SK-N-SH (cell line): ENCODE data around the gene PLB1. TPM values are rescaled to one million over a fixed set of nuclear protein-coding genes. Genes with fewer than 3 reads are reported as not detected.

Source experiments
- CTCF ChIA-PET: fragments of 300-600, 350-600 bp; formaldehyde crosslinking; extraction: SDS; loops from one replicate; lab custom pipeline; 2021; lab: Yijun Ruan, JAX
- POLR2A ChIA-PET: fragments of 350-600 bp; sonication (Branson Sonifier 250); formaldehyde crosslinking; extraction: SDS; loops from one replicate; lab custom pipeline; 2020; ENCODE audit warnings: antibody characterized with exemption, inconsistent platforms; lab: Yijun Ruan, JAX
- DNase-seq: peaks from one replicate; pipeline ENCODE4 v3.0.0; 2012
- H2AFZ ChIP-seq: fragments of 200-600 bp; sonication (generic); 2 replicates; pipeline ENCODE4 v1.8.1; 2016; ENCODE audit warnings: antibody characterized with exemption, mild to moderate bottlenecking, low read depth
- H3F3A ChIP-seq: fragments of 200-600 bp; sonication (generic); replicated peaks from 2 replicates; pipeline ENCODE3; 2016; ENCODE audit warnings: antibody characterized with exemption, mild to moderate bottlenecking; ENCODE audit not compliant: insufficient read depth
- H3K27ac ChIP-seq, 2 experiments: fragments of 200-500 bp in 1 of 2; fragments of 200-600 bp in 1 of 2; sonication (Bioruptor generic) in 1 of 2; sonication (generic), shearing (Covaris generic) in 1 of 2; 2 replicates each; pipeline versions ENCODE4 v1.5.1 to v1.6.1; 2014 to 2016; ENCODE audit warnings: low read depth in 2 of 2, inconsistent platforms in 1 of 2, low read length in 1 of 2, mild to moderate bottlenecking in 1 of 2, mixed read lengths in 1 of 2
- H3K27me3 ChIP-seq: fragments of 200-600 bp; sonication (generic), shearing (Covaris generic); 2 replicates; pipeline ENCODE4 v1.6.1; 2016; ENCODE audit warnings: mixed run types; ENCODE audit not compliant: insufficient read depth
- H3K36me3 ChIP-seq, 2 experiments: fragments of 200-500 bp in 1 of 2; fragments of 200-600 bp in 1 of 2; sonication (Bioruptor generic) in 1 of 2; sonication (generic) in 1 of 2; replicated peaks in 1 of 2; 2 replicates each; pipeline versions ENCODE3 to v1.5.1; 2014 to 2016; ENCODE audit warnings: low read length in 1 of 2, mild to moderate bottlenecking in 1 of 2; ENCODE audit not compliant: insufficient read depth in 2 of 2, control insufficient read depth in 1 of 2
- H3K4me1 ChIP-seq, 2 experiments: fragments of 200-500 bp in 1 of 2; fragments of 200-600 bp in 1 of 2; sonication (Bioruptor generic) in 1 of 2; sonication (generic), shearing (Covaris generic) in 1 of 2; 2 replicates each; pipeline versions ENCODE4 v1.5.1 to v1.6.1; 2014 to 2016; ENCODE audit warnings: low read depth in 1 of 2, low read length in 1 of 2, mixed run types in 1 of 2; ENCODE audit not compliant: insufficient read depth in 2 of 2, control insufficient read depth in 1 of 2
- H3K4me2 ChIP-seq: fragments of 200-600 bp; sonication (generic), shearing (Covaris generic); 2 replicates; pipeline ENCODE4 v1.6.1; 2017; ENCODE audit warnings: mixed run types
- H3K4me3 ChIP-seq, 2 experiments: fragments of 200-500 bp in 1 of 2; fragments of 200-600 bp in 1 of 2; sonication (Bioruptor generic) in 1 of 2; sonication (generic), shearing (Covaris generic) in 1 of 2; 2 replicates each; pipeline versions ENCODE4 v1.5.1 to v1.8.1; 2014 to 2016; ENCODE audit warnings: low read depth in 2 of 2, inconsistent platforms in 1 of 2, low read length in 1 of 2, mild to moderate bottlenecking in 1 of 2, mixed read lengths in 1 of 2, moderate library complexity in 1 of 2
- H3K79me2 ChIP-seq: fragments of 200-600 bp; sonication (generic); 2 replicates; pipeline ENCODE4 v1.8.1; 2017; ENCODE audit warnings: mild to moderate bottlenecking; ENCODE audit not compliant: insufficient read depth
- H3K9ac ChIP-seq: fragments of 200-600 bp; sonication (generic); 2 replicates; pipeline ENCODE4 v1.6.1; 2017; ENCODE audit warnings: mixed run types
- H3K9me2 ChIP-seq: fragments of 200-600 bp; sonication (generic); 2 replicates; pipeline ENCODE4 v1.6.1; 2017; ENCODE audit warnings: mixed run types
- H3K9me3 ChIP-seq: fragments of 200-600 bp; sonication (generic); 2 replicates; pipeline ENCODE4 v1.6.1; 2017; ENCODE audit warnings: mixed run types, mild to moderate bottlenecking, moderate library complexity
- H4K20me1 ChIP-seq: fragments of 200-600 bp; sonication (generic); 2 replicates; pipeline ENCODE4 v1.6.1; 2017; ENCODE audit warnings: mild to moderate bottlenecking, mixed run types; ENCODE audit not compliant: insufficient read depth
- CHD2 ChIP-seq: fragments of 150-350 bp; IDR thresholded peaks from 2 replicates; pipeline ENCODE4 v1.6.1; 2018; ENCODE audit warnings: low read length; ENCODE audit not compliant: partially characterized antibody
- EP300 ChIP-seq, 2 experiments: IDR thresholded peaks; 2 replicates each; pipeline versions ENCODE4 v1.4.0 to v1.6.1; 2012; ENCODE audit warnings: borderline replicate concordance in 1 of 2, low read depth in 1 of 2, low read length in 1 of 2
- EZH2phosphoT487 ChIP-seq: fragments of 200-600 bp; sonication (generic); IDR thresholded peaks from 2 replicates; pipeline ENCODE4 v1.6.1; 2017; ENCODE audit warnings: low read depth, mixed run types, mild to moderate bottlenecking, antibody characterized with exemption, moderate library complexity, borderline replicate concordance
- FOXM1 ChIP-seq: IDR thresholded peaks from 2 replicates; pipeline ENCODE4 v1.4.0; 2012; ENCODE audit warnings: low read depth, mild to moderate bottlenecking
- MAX ChIP-seq: IDR thresholded peaks from 2 replicates; pipeline ENCODE4 v1.4.0; 2012; ENCODE audit warnings: low read depth
- NFIC ChIP-seq: IDR thresholded peaks from 2 replicates; pipeline ENCODE4 v1.4.0; 2012; ENCODE audit warnings: borderline replicate concordance
- REST ChIP-seq: IDR thresholded peaks from 2 replicates; pipeline ENCODE4 v1.6.1; 2012; ENCODE audit warnings: mild to moderate bottlenecking, low read depth, low read length, moderate library complexity
- RXRA ChIP-seq: IDR thresholded peaks from 2 replicates; pipeline ENCODE4 v1.4.0; 2012; ENCODE audit warnings: low read depth, mild to moderate bottlenecking, borderline replicate concordance
- SMC3 ChIP-seq: IDR thresholded peaks from 2 replicates; pipeline ENCODE4 v1.6.1; 2012; ENCODE audit warnings: low read depth, low read length, improper control_type of control experiment
- ZBTB33 ChIP-seq: IDR thresholded peaks from 2 replicates; pipeline ENCODE4 v1.4.0; 2012; ENCODE audit warnings: low read depth, borderline replicate concordance
- WGBS: methylation state at CpG from one replicate; pipeline ENCODE4 v1.1.6; 2017; ENCODE audit warnings: low lambda C conversion rate; 5-methylcytosine and 5-hydroxymethylcytosine counted together
- polyA plus RNA-seq, 3 experiments: library from polyadenylated mRNA; depleted of rRNA; stranded (reverse); fragments of >200 nt; gene quantifications; 2 replicates each; pipeline ENCODE4 v1.2.3, GENCODE V29; 2012

Gene PLB1
- polyA plus RNA-seq, 1 of the 3 experiments (the other 2 are of a cell fraction), result 0.10 TPM

- POLR2A ChIA-PET, result no interaction called here
- CTCF ChIA-PET, result interaction anchor here (1.4 kb wide), 1 partner anchor 38 kb away, joined by 7 read pairs; no protein-coding TSS in a partner anchor
- H3F3A ChIP-seq, result no peaks in the 10 kb centered on the region
Measured at GRCh38 chr2:28632791-28633190, 136.9 kb downstream of the PLB1 start.

More at GRCh38 chr2:28632791-28633190, 136.9 kb downstream of the PLB1 start:
- no peaks in the 10 kb centered on the region for H3K79me2 ChIP-seq
- no peaks in the 10 kb centered on the region for H4K20me1 ChIP-seq
- no peaks in the 10 kb centered on the region for H3K9me3 ChIP-seq
- no peak for TF ChIP-seq FOXM1
- no peak for TF ChIP-seq SMC3
- no peak for TF ChIP-seq RXRA
- no peak for TF ChIP-seq NFIC
- TF ChIP-seq REST, result no peak
- no peak for TF ChIP-seq EP300 (IDR thresholded peaks at IDR 0.05; ENCODE audit: borderline replicate concordance in 1 of 2, low read depth in 1 of 2, low read length in 1 of 2)
- TF ChIP-seq MAX, result no peak
- no peak for TF ChIP-seq CHD2
- no peak for TF ChIP-seq EZH2phosphoT487
- TF ChIP-seq ZBTB33, result no peak
- TF ChIP-seq, all 33 proteins: peak for 0
- no peaks in the 10 kb centered on the region for H3K9me2 ChIP-seq
- 97% methylated on average over 6 of the region's 6 CpGs for WGBS
- no peak for DNase-seq
- H2AFZ ChIP-seq, result no peak overlapping the region
- H3K27ac ChIP-seq, result no peak overlapping the region
- no peak overlapping the region for H3K9ac ChIP-seq
- no peaks in the 10 kb centered on the region for H3K36me3 ChIP-seq
- H3K27me3 ChIP-seq, result no peaks in the 10 kb centered on the region
- H3K4me2 ChIP-seq, result no peak overlapping the region
- H3K4me1 ChIP-seq, result peaks cover 0 to 5% of the 10 kb centered on the region in 2 experiments; a peak in 2 of 4 replicates
- no peak overlapping the region for H3K4me3 ChIP-seq
